ENCODE data around the gene COPZ1. TPM values are rescaled to one million over a fixed set of nuclear protein-coding genes. Genes with fewer than 3 reads are reported as not detected.

Gene COPZ1
- total RNA-seq, 1 experiment from 2014 or later: 104 TPM

DNA sequence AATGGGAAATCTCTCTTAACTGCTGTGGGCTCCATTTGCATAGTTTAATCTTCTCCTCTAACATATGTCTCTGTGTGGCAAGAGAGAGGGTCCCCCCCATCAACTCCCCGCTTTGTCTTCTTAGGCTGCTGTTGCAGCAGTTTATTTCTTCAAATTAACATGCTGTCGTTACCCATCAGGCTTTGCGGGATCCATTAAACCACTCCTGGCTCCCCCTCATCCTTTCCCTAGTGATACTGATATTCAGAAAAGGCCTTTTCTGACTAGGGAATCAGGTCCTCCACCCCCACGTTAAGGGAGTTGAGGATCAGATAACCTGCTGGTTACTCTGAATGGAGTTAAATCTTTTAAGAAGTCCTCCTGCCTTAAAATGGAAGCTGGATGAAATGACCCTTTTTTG lies 24.1 kb downstream of the COPZ1 start:
- Histone ChIP-seq H2BK5ac (ENCODE audit: insufficient read length, low read length) (no peak overlapping the region), H3K79me2 (ENCODE audit: insufficient read depth, low read length) (no peaks in the 10 kb centered on the region), H4K5ac (ENCODE audit: insufficient read length, low read depth, low read length) (no peak overlapping the region), H3K79me1 (ENCODE audit: insufficient read depth, low read depth, low read length, poor library complexity, severe bottlenecking) (no peaks in the 10 kb centered on the region), H3K9ac (ENCODE audit: extremely low read depth, insufficient read length, low read length) (no peak overlapping the region), H3K4me1 (ENCODE audit: insufficient read depth, low read length) (peaks cover 17% of the 10 kb centered on the region), H3K4ac (ENCODE audit: low read depth, low read length) (no peak overlapping the region), H2AFZ (ENCODE audit: low read length) (no peak overlapping the region), H2BK12ac (ENCODE audit: insufficient read length, low read depth, low read length) (no peak overlapping the region), H3K27ac (ENCODE audit: insufficient read length, low read depth, low read length) (no peak overlapping the region), H4K91ac (ENCODE audit: insufficient read length, low read depth, low read length) (no peak overlapping the region), H3K18ac (ENCODE audit: insufficient read length, low read depth, low read length) (no peak overlapping the region), H2BK20ac (ENCODE audit: low read depth, low read length, poor library complexity, severe bottlenecking) (no peak overlapping the region), H3K27me3 (ENCODE audit: insufficient read depth, low read length) (no peaks in the 10 kb centered on the region), H4K20me1 (ENCODE audit: control insufficient read depth, insufficient read depth, insufficient read length) (no peaks in the 10 kb centered on the region), H3K23ac (ENCODE audit: insufficient read length, low read depth, low read length) (no peak overlapping the region), H2AK5ac (ENCODE audit: insufficient read length, low read length) (no peak overlapping the region), H3T11ph (ENCODE audit: low read length) (no peak overlapping the region), H2BK15ac (ENCODE audit: low read depth, low read length) (no peak overlapping the region), H3K23me2 (ENCODE audit: insufficient read length, low read depth, low read length, poor library complexity, severe bottlenecking) (peaks cover 8% of the 10 kb centered on the region), H4K8ac (replicated peaks; ENCODE audit: insufficient read length, low read depth, low read length) (no peak overlapping the region), H3K9me3 (ENCODE audit: control insufficient read depth, low read depth, low read length) (no peaks in the 10 kb centered on the region), H3K4me2 (ENCODE audit: insufficient read depth, insufficient read length, low read length) (no peak overlapping the region), H2BK120ac (ENCODE audit: low read depth, low read length, poor library complexity, severe bottlenecking) (no peak overlapping the region), H3K56ac (ENCODE audit: insufficient read length, low read depth, low read length) (no peak overlapping the region), H3K14ac (ENCODE audit: insufficient read depth, low read length) (no peak overlapping the region)
- no peak overlapping the region for H3K27ac Mint-ChIP-seq
- no peaks in the 10 kb centered on the region for H3K9me3 Mint-ChIP-seq
- TF ChIP-seq, protein P1, sequence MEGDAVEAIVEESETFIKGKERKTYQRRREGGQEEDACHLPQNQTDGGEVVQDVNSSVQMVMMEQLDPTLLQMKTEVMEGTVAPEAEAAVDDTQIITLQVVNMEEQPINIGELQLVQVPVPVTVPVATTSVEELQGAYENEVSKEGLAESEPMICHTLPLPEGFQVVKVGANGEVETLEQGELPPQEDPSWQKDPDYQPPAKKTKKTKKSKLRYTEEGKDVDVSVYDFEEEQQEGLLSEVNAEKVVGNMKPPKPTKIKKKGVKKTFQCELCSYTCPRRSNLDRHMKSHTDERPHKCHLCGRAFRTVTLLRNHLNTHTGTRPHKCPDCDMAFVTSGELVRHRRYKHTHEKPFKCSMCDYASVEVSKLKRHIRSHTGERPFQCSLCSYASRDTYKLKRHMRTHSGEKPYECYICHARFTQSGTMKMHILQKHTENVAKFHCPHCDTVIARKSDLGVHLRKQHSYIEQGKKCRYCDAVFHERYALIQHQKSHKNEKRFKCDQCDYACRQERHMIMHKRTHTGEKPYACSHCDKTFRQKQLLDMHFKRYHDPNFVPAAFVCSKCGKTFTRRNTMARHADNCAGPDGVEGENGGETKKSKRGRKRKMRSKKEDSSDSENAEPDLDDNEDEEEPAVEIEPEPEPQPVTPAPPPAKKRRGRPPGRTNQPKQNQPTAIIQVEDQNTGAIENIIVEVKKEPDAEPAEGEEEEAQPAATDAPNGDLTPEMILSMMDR (conservative IDR thresholded peaks at IDR 0.05): no peak
- peaks cover 49 to 53% of the 10 kb centered on the region in 2 experiments for H3K4me1 Mint-ChIP-seq
- no peak overlapping the region for H3K4me3 Mint-ChIP-seq
- DNase-seq: no peak
- no CpG with 5 or more reads among the region's 4 CpGs for WGBS (ENCODE audit: extremely low coverage, insufficient read length, low lambda C conversion rate)
- peaks cover 21% of the 10 kb centered on the region for H3K27me3 Mint-ChIP-seq (ENCODE audit: low read depth)
- peaks cover 29 to 55% (median 45%) of the 10 kb centered on the region in 3 experiments; a peak in 6 of 7 replicates for H3K36me3 Mint-ChIP-seq (ENCODE audit: insufficient read depth in 1 of 3, low read depth in 3 of 3)

Measured in H9 (cell line).